Hepatocyte (in vitro differentiated cells): ENCODE results near the gene DHX15.

Experiments used
- CTCF ChIP-seq: fragments of 200-600 bp; sonication (generic); IDR thresholded peaks from 2 replicates; pipeline ENCODE4 v1.5.1; 2016; ENCODE audit warnings: antibody characterized with exemption, mild to moderate bottlenecking; ENCODE audit not compliant: poor library complexity
- EZH2 ChIP-seq: fragments of 200-600 bp; sonication (generic); IDR thresholded peaks from 2 replicates; pipeline ENCODE4 v1.6.1; 2016; ENCODE audit warnings: antibody characterized with exemption, mild to moderate bottlenecking, borderline replicate concordance
- EZH2phosphoT487 ChIP-seq: fragments of 200-600 bp; sonication (generic); IDR thresholded peaks from one replicate; pipeline ENCODE4 v1.6.1; 2018; ENCODE audit warnings: antibody characterized with exemption, mild to moderate bottlenecking, low read depth, moderate library complexity; ENCODE audit not compliant: unreplicated experiment, severe bottlenecking

- no peak for TF ChIP-seq CTCF
- TF ChIP-seq EZH2 = no peak
- TF ChIP-seq EZH2phosphoT487 = no peak
Measured at GRCh38 chr4:24513718-24514117, 70.6 kb downstream of the DHX15 start.
